H1 (cell line): ENCODE results near the gene PRSS36. TPM values are rescaled to one million over a fixed set of nuclear protein-coding genes. Genes with fewer than 3 reads are reported as not detected.

ENCODE experiments used
- CTCF ChIA-PET: fragments of 300-600 bp; sonication (Branson Sonifier 250); formaldehyde crosslinking; loops from one replicate; lab custom pipeline; 2021; ENCODE audit not compliant: partially characterized antibody; lab: Charles Lee
- POLR2A ChIA-PET: fragments of 300-600 bp; sonication (Branson Sonifier 250); formaldehyde crosslinking; loops from one replicate; lab custom pipeline; 2021; ENCODE audit warnings: inconsistent platforms; ENCODE audit not compliant: partially characterized antibody; lab: Charles Lee
- DNase-seq, 2 experiments: peaks; one replicate each; pipeline versions ENCODE4 v3.0.0 to v3.0.0-alpha.2; 2010 to 2022; ENCODE audit warnings: low spot score in 2 of 2, low read depth in 1 of 2, mixed read lengths in 1 of 2
- FAIRE-seq: peaks from 2 replicates; lab custom pipeline; 2011; peaks lifted over from hg19 to GRCh38; lab: Jason Lieb, UNC
- H2AFZ ChIP-seq: 2 replicates; pipeline ENCODE4 v1.8.1; 2012; ENCODE audit warnings: low read length, inconsistent platforms
- H2AK5ac ChIP-seq: 2 replicates; pipeline ENCODE4 v1.6.1; 2013; ENCODE audit warnings: low read depth, low read length
- H2BK120ac ChIP-seq: replicated peaks from 2 replicates; pipeline ENCODE3; 2013; ENCODE audit warnings: low read depth, low read length, inconsistent platforms
- H2BK12ac ChIP-seq: 2 replicates; pipeline ENCODE4 v1.6.1; 2013; ENCODE audit warnings: low read depth, low read length
- H2BK15ac ChIP-seq: 2 replicates; pipeline ENCODE4 v1.6.1; 2013; ENCODE audit warnings: low read length
- H2BK20ac ChIP-seq: 2 replicates; pipeline ENCODE4 v1.6.1; 2013; ENCODE audit warnings: low read length
- H2BK5ac ChIP-seq: 2 replicates; pipeline ENCODE4 v1.6.1; 2013; ENCODE audit warnings: low read depth, low read length
- H3K14ac ChIP-seq: 2 replicates; pipeline ENCODE4 v1.6.1; 2013; ENCODE audit warnings: inconsistent platforms; ENCODE audit not compliant: insufficient read length
- H3K18ac ChIP-seq: 2 replicates; pipeline ENCODE4 v1.6.1; 2013; ENCODE audit warnings: low read length; ENCODE audit errors: extremely low read depth
- H3K23ac ChIP-seq: 2 replicates; pipeline ENCODE4 v1.6.1; 2013; ENCODE audit warnings: inconsistent platforms; ENCODE audit not compliant: insufficient read length
- H3K23me2 ChIP-seq: 2 replicates; pipeline ENCODE4 v1.6.1; 2013; ENCODE audit warnings: low read depth, low read length
- H3K27ac ChIP-seq: 2 replicates; pipeline ENCODE4 v1.6.1; 2011; ENCODE audit warnings: low read depth, low read length, inconsistent platforms
- H3K27me3 ChIP-seq, 4 experiments: replicated peaks in 1 of 4; 1 replicate in 1 of 4; 2 replicates in 3 of 4; pipeline versions ENCODE4 v1.6.1 to v1.8.1; 2011 to 2013; ENCODE audit warnings: low read length in 3 of 4, mild to moderate bottlenecking in 3 of 4, inconsistent platforms in 2 of 4, mixed read lengths in 2 of 4, moderate library complexity in 1 of 4; ENCODE audit not compliant: control insufficient read depth in 3 of 4, insufficient read depth in 3 of 4; ENCODE audit errors: extremely low read depth in 1 of 4
- H3K36me3 ChIP-seq, 4 experiments: 2 replicates each; pipeline versions ENCODE4 v1.6.1 to v1.8.1; 2011 to 2013; ENCODE audit warnings: mild to moderate bottlenecking in 4 of 4, low read length in 3 of 4, moderate library complexity in 2 of 4, control low read depth in 1 of 4, inconsistent platforms in 1 of 4; ENCODE audit not compliant: insufficient read depth in 4 of 4, control insufficient read depth in 2 of 4
- H3K4ac ChIP-seq: replicated peaks from 2 replicates; pipeline ENCODE3; 2013; ENCODE audit warnings: low read length, low read depth, mixed read lengths, inconsistent platforms; ENCODE audit not compliant: insufficient read length
- H3K4me1 ChIP-seq, 4 experiments: replicated peaks in 1 of 4; 1 replicate in 1 of 4; 2 replicates in 3 of 4; pipeline versions ENCODE4 v1.6.1 to v1.8.1; 2011 to 2013; ENCODE audit warnings: low read length in 3 of 4, inconsistent platforms in 2 of 4, mixed read lengths in 1 of 4; ENCODE audit not compliant: insufficient read depth in 4 of 4, control insufficient read depth in 3 of 4
- H3K4me2 ChIP-seq, 2 experiments: 2 replicates each; pipeline versions ENCODE4 v1.6.1 to v1.8.1; 2011 to 2013; ENCODE audit warnings: low read depth in 2 of 2, low read length in 2 of 2, control low read depth in 1 of 2, inconsistent platforms in 1 of 2, mild to moderate bottlenecking in 1 of 2; ENCODE audit not compliant: insufficient read depth in 1 of 2
- H3K4me3 ChIP-seq, 4 experiments: fragments of 200-600, 300-600 bp in 1 of 4; sonication (generic), shearing (Covaris generic), sonication (Bioruptor Twin) in 1 of 4; 2 replicates each; pipeline versions ENCODE4 v1.5.1 to v1.8.1; 2011 to 2016; ENCODE audit warnings: low read length in 4 of 4, low read depth in 3 of 4, control low read depth in 2 of 4, inconsistent platforms in 2 of 4, mild to moderate bottlenecking in 2 of 4, mixed read lengths in 1 of 4, moderate library complexity in 1 of 4; ENCODE audit not compliant: insufficient read depth in 2 of 4; ENCODE audit errors: extremely low read depth in 1 of 4
- H3K56ac ChIP-seq: replicated peaks from 2 replicates; pipeline ENCODE3; 2013; ENCODE audit warnings: low read depth, mild to moderate bottlenecking, mixed read lengths, low read length, inconsistent platforms; ENCODE audit not compliant: insufficient read length
- H3K79me1 ChIP-seq: 2 replicates; pipeline ENCODE4 v1.6.1; 2013; ENCODE audit warnings: low read depth, low read length, control low read depth
- H3K79me2 ChIP-seq, 2 experiments: 2 replicates each; pipeline versions ENCODE4 v1.6.1 to v1.8.1; 2012 to 2013; ENCODE audit warnings: low read length in 2 of 2, mild to moderate bottlenecking in 2 of 2, inconsistent platforms in 1 of 2; ENCODE audit not compliant: insufficient read depth in 2 of 2, control insufficient read depth in 1 of 2
- H3K9ac ChIP-seq, 4 experiments: replicated peaks in 1 of 4; 1 replicate in 1 of 4; 2 replicates in 3 of 4; pipeline versions ENCODE4 v1.6.1 to v1.8.1; 2011 to 2013; ENCODE audit warnings: low read depth in 3 of 4, low read length in 3 of 4, control low read depth in 2 of 4, mild to moderate bottlenecking in 2 of 4, moderate library complexity in 2 of 4, inconsistent platforms in 1 of 4; ENCODE audit errors: extremely low read depth in 1 of 4
- H3K9me3 ChIP-seq, 2 experiments: 2 replicates each; pipeline versions ENCODE4 v1.6.1 to v1.8.1; 2012 to 2013; ENCODE audit warnings: mild to moderate bottlenecking in 2 of 2, moderate library complexity in 2 of 2, control low read depth in 1 of 2, inconsistent platforms in 1 of 2, low read depth in 1 of 2, low read length in 1 of 2, mixed read lengths in 1 of 2; ENCODE audit not compliant: insufficient read depth in 2 of 2
- H4K20me1 ChIP-seq, 2 experiments: replicated peaks in 1 of 2; 2 replicates each; pipeline versions ENCODE3 to v1.8.1; 2011 to 2013; ENCODE audit warnings: inconsistent platforms in 2 of 2, low read length in 2 of 2, mild to moderate bottlenecking in 1 of 2; ENCODE audit not compliant: insufficient read depth in 2 of 2, control insufficient read depth in 1 of 2
- H4K5ac ChIP-seq: 2 replicates; pipeline ENCODE4 v1.6.1; 2013; ENCODE audit warnings: low read length, low read depth, mixed read lengths, inconsistent platforms; ENCODE audit not compliant: insufficient read length
- H4K8ac ChIP-seq: 2 replicates; pipeline ENCODE4 v1.8.0; 2013; ENCODE audit warnings: mild to moderate bottlenecking, moderate library complexity, low read length, inconsistent platforms; ENCODE audit not compliant: insufficient read depth; ENCODE audit errors: extremely low read depth
- H4K91ac ChIP-seq: replicated peaks from 2 replicates; pipeline ENCODE3; 2013; ENCODE audit warnings: low read length, mixed read lengths, inconsistent platforms; ENCODE audit not compliant: insufficient read length
- ATF3 ChIP-seq: IDR thresholded peaks from 2 replicates; pipeline ENCODE4 v1.6.1; 2011; ENCODE audit warnings: low read depth, mild to moderate bottlenecking, low read length; ENCODE audit not compliant: insufficient read depth
- CBX8 ChIP-seq: fragments of 300-800, 300-1000 bp; sonication (generic); IDR thresholded peaks from 2 replicates; pipeline ENCODE4 v1.7.1; 2016; ENCODE audit warnings: low read depth, low read length, borderline replicate concordance
- CHD2 ChIP-seq: IDR thresholded peaks from 2 replicates; pipeline ENCODE4 v1.6.1; 2012; ENCODE audit warnings: low read length, improper control_type of control experiment
- CREB1 ChIP-seq: IDR thresholded peaks from 2 replicates; pipeline ENCODE4 v1.6.1; 2012; ENCODE audit warnings: inconsistent platforms
- HDAC2 ChIP-seq, 2 experiments: fragments of 300-600 bp in 1 of 2; sonication (generic) in 1 of 2; IDR thresholded peaks; 2 replicates each; pipeline ENCODE4 v1.6.1; 2011 to 2012; ENCODE audit warnings: low read depth in 2 of 2, low read length in 2 of 2, mild to moderate bottlenecking in 2 of 2, moderate library complexity in 2 of 2, borderline replicate concordance in 1 of 2, inconsistent platforms in 1 of 2
- KDM1A ChIP-seq: fragments of 200-600, 300-600 bp; sonication (generic); IDR thresholded peaks from 2 replicates; pipeline ENCODE4 v1.7.1; 2016; ENCODE audit warnings: mild to moderate bottlenecking, low read length, borderline replicate concordance
- SAP30 ChIP-seq: fragments of 300-600 bp; sonication (generic); IDR thresholded peaks from 2 replicates; pipeline ENCODE4 v1.7.1; 2012; ENCODE audit warnings: low read length, moderate library complexity, mild to moderate bottlenecking, inconsistent platforms; ENCODE audit not compliant: insufficient read depth, insufficient replicate concordance
- SIN3A ChIP-seq, 2 experiments: IDR thresholded peaks in 1 of 2; conservative IDR thresholded peaks in 1 of 2; 2 replicates each; pipeline ENCODE4 v1.6.1; 2011 to 2012; ENCODE audit warnings: low read length in 2 of 2, improper control_type of control experiment in 1 of 2, low read depth in 1 of 2, mild to moderate bottlenecking in 1 of 2
- SIX5 ChIP-seq: IDR thresholded peaks from 2 replicates; pipeline ENCODE4 v1.6.1; 2011; ENCODE audit warnings: mild to moderate bottlenecking, low read depth, low read length
- SP1 ChIP-seq: IDR thresholded peaks from 2 replicates; pipeline ENCODE4 v1.6.1; 2011; ENCODE audit warnings: low read depth, low read length
- SP4 ChIP-seq: IDR thresholded peaks from 2 replicates; pipeline ENCODE4 v1.6.1; 2012; ENCODE audit warnings: low read length, inconsistent platforms
- TBP ChIP-seq: IDR thresholded peaks from 2 replicates; pipeline ENCODE4 v1.6.1; 2011; ENCODE audit warnings: low read depth, low read length, improper control_type of control experiment
- WGBS, 2 experiments: shearing (Covaris generic) in 1 of 2; methylation state at CpG; one replicate each; pipeline versions ENCODE4 v1.1.6 to v1.1.7; 2013 to 2015; ENCODE audit warnings: low lambda C conversion rate in 2 of 2, mixed read lengths in 2 of 2, inconsistent platforms in 1 of 2, low coverage in 1 of 2, missing lambda C conversion rate in 1 of 2; ENCODE audit not compliant: insufficient replicate concordance in 2 of 2, insufficient coverage in 1 of 2, insufficient read length in 1 of 2; ENCODE audit errors: extremely low coverage in 1 of 2, missing lambda C conversion rate in 1 of 2; 5-methylcytosine and 5-hydroxymethylcytosine counted together
- polyA plus RNA-seq, 7 experiments: library from polyadenylated mRNA; depleted of rRNA in 3 of 7; stranded (reverse) in 5 of 7; unstranded in 2 of 7; fragments of >200 nt in 5 of 7; fragments of 200-250 nt in 2 of 7; gene quantifications; 1 replicate in 5 of 7; 2 replicates in 1 of 7; 4 replicates in 1 of 7; pipeline versions ENCODE4 v1.2.1 to v1.2.3, GENCODE V29; 2011 to 2013; ENCODE audit warnings: missing spikeins in 2 of 7, mixed read lengths in 2 of 7
- total RNA-seq: library from RNA; stranded (reverse); fragmentation: NEBNext Ultra II Directional; extraction: Animal tissue kit (Norgen Biotek cat#: 25700); gene quantifications from 2 replicates; pipeline ENCODE4 v1.2.1, GENCODE V29; 2021

Gene PRSS36
- total and polyA plus RNA-seq, 2 of the 8 experiments (the other 6 are each of a cell fraction or from before 2014, with no cell fraction given) = 1.3 to 1.9 TPM

GRCh38 chr16:31134091-31134571, 15.7 kb downstream of the PRSS36 start:
- Histone ChIP-seq H3K23me2 (peaks cover 16% of the 10 kb centered on the region), H3K18ac (peak overlapping the region; percentile 99; the same call in 1 of the 2 replicates), H3K27ac (peak overlapping the region; percentile 58), H3K14ac (no peak overlapping the region), H3K4me3 (peak overlapping the region; percentile 65 to 87 (median 81)), H4K20me1 (peaks cover 6 to 7% of the 10 kb centered on the region in 2 experiments), H2BK20ac (no peak overlapping the region), H3K4ac (no peak overlapping the region), H3K79me1 (peaks cover 9% of the 10 kb centered on the region), H2BK5ac (peak overlapping the region; percentile 97), H3K4me2 (peak overlapping the region; percentile 83 to 98), H3K79me2 (peaks cover 0 to 19% of the 10 kb centered on the region in 2 experiments; a peak in 2 of 4 replicates), H3K4me1 (peaks cover 5 to 49% (median 41%) of the 10 kb centered on the region in 4 experiments), H2BK120ac (no peak overlapping the region), H2BK15ac (no peak overlapping the region), H3K27me3 (no peaks in the 10 kb centered on the region), H4K5ac (peak overlapping the region; percentile 18), H2AK5ac (0 out of 2 replicates have a peak overlapping the region, but pooled peaks have one; percentile 3), H3K9me3 (no peaks in the 10 kb centered on the region), H4K8ac (no peak overlapping the region), H3K23ac (no peak overlapping the region), H4K91ac (no peak overlapping the region), H2BK12ac (peak overlapping the region; percentile 100; the same call in 1 of the 2 replicates), H2AFZ (no peak overlapping the region), H3K9ac (peak overlapping the region in 2 of 4 experiments; percentile 2 to 35; a peak in 3 of 7 replicates), H3K56ac (peak overlapping the region; percentile 20), H3K36me3 (peaks cover 12 to 27% (median 15%) of the 10 kb centered on the region in 4 experiments)
- ChIA-PET CTCF (interaction anchor here (1.0 to 2.2 kb wide), 4 partner anchors 9 to 149 kb away, joined by 3 to 8 read pairs (median 6); partner anchors contain the start of gene HSD3B7), POLR2A (interaction anchor here (0.9 to 34.9 kb wide), 15 partner anchors 2 to 326 kb away, joined by 3 to 713 read pairs (median 5); partner anchors contain the start of genes BCKDK, FUS, KAT8 and PRSS36)
- DNase-seq (no peak), FAIRE-seq (no peak)
- 46% methylated on average over 5 of the region's 5 CpGs; no CpG with 5 or more reads in 1 of the 2 experiments for WGBS, 2 experiments
- no peak for TF ChIP-seq CREB1
- TF ChIP-seq SIN3A (conservative IDR thresholded peaks at IDR 0.05 in 1 of 2, IDR thresholded peaks at IDR 0.05 in 1 of 2; ENCODE audit: low read depth in 1 of 2, low read length in 2 of 2) = no peak
- TF ChIP-seq TBP = no peak
- no peak for TF ChIP-seq ATF3
- no peak for TF ChIP-seq KDM1A
- no peak for TF ChIP-seq SIX5
- no peak for TF ChIP-seq SP4
- TF ChIP-seq SP1 = no peak
- TF ChIP-seq HDAC2 (IDR thresholded peaks at IDR 0.05; ENCODE audit: borderline replicate concordance in 1 of 2, low read depth in 2 of 2, low read length in 2 of 2) = no peak
- no peak for TF ChIP-seq SAP30
- TF ChIP-seq CBX8 = no peak
- TF ChIP-seq CHD2 = no peak
